ENCODE results near the gene IFIT3. TPM values are rescaled to one million over a fixed set of nuclear protein-coding genes. Genes with fewer than 3 reads are reported as not detected.

IFIT3 gene
- total RNA-seq, 2 donors from 2014 or later = 4.3 to 5.1 TPM

GRCh38 chr10:89295597-89295996 lies 32.2 kb upstream of the IFIT3 start:
- DNase-seq = no peak
- TF ChIP-seq CTCF (IDR thresholded peaks at IDR 0.05) = no peak
- H3K27ac ChIP-seq = peak overlapping the region; percentile 49
- no peaks in the 10 kb centered on the region for H3K36me3 ChIP-seq
- peak overlapping the region in 1 of 2 donors; percentile 26 for H3K9ac ChIP-seq (ENCODE audit: low read depth in 2 of 2, low read length in 2 of 2)
- intact Hi-C loops (cut with DNase I) = no loop called here
- no peaks in the 10 kb centered on the region for H3K9me3 ChIP-seq
- no peaks in the 10 kb centered on the region for H3K4me1 ChIP-seq
- no peaks in the 10 kb centered on the region for H3K27me3 ChIP-seq
- no peak overlapping the region for H3K4me3 ChIP-seq

GRCh38 chr10:89296220-89296648 lies 31.6 kb upstream of the IFIT3 start:
- Histone ChIP-seq H3K9me3 (no peaks in the 10 kb centered on the region), H3K4me1 (no peaks in the 10 kb centered on the region), H3K36me3 (no peaks in the 10 kb centered on the region), H3K27ac (peak overlapping the region; percentile 49), H3K4me3 (no peak overlapping the region), H3K27me3 (no peaks in the 10 kb centered on the region), H3K9ac (ENCODE audit: low read depth in 2 of 2, low read length in 2 of 2) (no peak overlapping the region)
- intact Hi-C loops (cut with DNase I) = no loop called here
- DNase-seq = no peak
- no peak for TF ChIP-seq CTCF (IDR thresholded peaks at IDR 0.05)

- no peak overlapping the region for H3K9ac ChIP-seq (ENCODE audit: low read depth in 2 of 2, low read length in 2 of 2)
- intact Hi-C loops (cut with DNase I) = no loop called here
- no peaks in the 10 kb centered on the region for H3K4me1 ChIP-seq
- no peaks in the 10 kb centered on the region for H3K27me3 ChIP-seq
- H3K36me3 ChIP-seq = no peaks in the 10 kb centered on the region
- DNase-seq = no peak
- H3K27ac ChIP-seq = no peak overlapping the region
- no peak for TF ChIP-seq CTCF (IDR thresholded peaks at IDR 0.05)
- no peaks in the 10 kb centered on the region for H3K9me3 ChIP-seq
- H3K4me3 ChIP-seq = no peak overlapping the region
Measured at GRCh38 chr10:89297356-89297755, 30.4 kb upstream of the IFIT3 start.

GRCh38 chr10:89297791-89298190 lies 30.0 kb upstream of the IFIT3 start:
- H3K9ac ChIP-seq (ENCODE audit: low read depth in 2 of 2, low read length in 2 of 2) = no peak overlapping the region
- intact Hi-C loops (cut with DNase I) = no loop called here
- H3K27ac ChIP-seq = no peak overlapping the region
- H3K27me3 ChIP-seq = no peaks in the 10 kb centered on the region
- H3K36me3 ChIP-seq = no peaks in the 10 kb centered on the region
- TF ChIP-seq CTCF (IDR thresholded peaks at IDR 0.05) = no peak
- no peaks in the 10 kb centered on the region for H3K9me3 ChIP-seq
- no peak for DNase-seq
- no peak overlapping the region for H3K4me3 ChIP-seq
- H3K4me1 ChIP-seq = no peaks in the 10 kb centered on the region

- intact Hi-C loops (cut with DNase I) = no loop called here
- Histone ChIP-seq H3K27ac (no peak overlapping the region), H3K4me3 (no peak overlapping the region)
Measured at GRCh38 chr10:89299031-89299430, 28.8 kb upstream of the IFIT3 start.

More at GRCh38 chr10:89299031-89299430, 28.8 kb upstream of the IFIT3 start:
- H3K9me3 ChIP-seq = no peaks in the 10 kb centered on the region
- H3K9ac ChIP-seq (ENCODE audit: low read depth in 2 of 2, low read length in 2 of 2) = no peak overlapping the region
- H3K4me1 ChIP-seq = no peaks in the 10 kb centered on the region
- no peak for TF ChIP-seq CTCF (IDR thresholded peaks at IDR 0.05)
- no peaks in the 10 kb centered on the region for H3K27me3 ChIP-seq
- no peaks in the 10 kb centered on the region for H3K36me3 ChIP-seq
- DNase-seq = no peak
